Activated CD4-positive, alpha-beta T cell treated with anti-CD3 and anti-CD28 coated beads, Interleukin-2, amount 10 ng/mL, durations not matched to agents 24 days and 14 days (primary cell): ENCODE results near the gene ZNF621. TPM values are rescaled to one million over a fixed set of nuclear protein-coding genes. Genes with fewer than 3 reads are reported as not detected.

Source experiments
- DNase-seq: peaks from one replicate; pipeline ENCODE4 v3.0.0; 2022
- H3K27ac Mint-ChIP-seq: one replicate; pipeline ENCODE4 v1.8.0; 2022; ENCODE audit warnings: mild to moderate bottlenecking, mixed read lengths
- H3K27me3 Mint-ChIP-seq: one replicate; pipeline ENCODE4 v1.8.0; 2022; ENCODE audit warnings: mixed read lengths
- H3K36me3 Mint-ChIP-seq: one replicate; pipeline ENCODE4 v1.8.0; 2022; ENCODE audit warnings: low read depth, mild to moderate bottlenecking, mixed read lengths
- H3K4me1 Mint-ChIP-seq: one replicate; pipeline ENCODE4 v1.8.0; 2021; ENCODE audit warnings: mixed read lengths
- H3K4me3 Mint-ChIP-seq: one replicate; pipeline ENCODE4 v1.8.0; 2022; ENCODE audit warnings: mild to moderate bottlenecking, moderate library complexity, mixed read lengths
- H3K9me3 Mint-ChIP-seq: one replicate; pipeline ENCODE4 v1.8.0; 2021; ENCODE audit warnings: mixed read lengths
- intact Hi-C: fragments of 100-400 bp; cut with micrococcal nuclease; formaldehyde crosslinking; loops from one replicate; pipeline ENCODE4 v1.15.1; 2023
- total RNA-seq: library from RNA; stranded (reverse); gene quantifications from 2 replicates; pipeline ENCODE4 v1.2.3, GENCODE V29; 2022

Gene ZNF621
- 18.6 and 19.2 TPM in 2 replicates for total RNA-seq

DNA sequence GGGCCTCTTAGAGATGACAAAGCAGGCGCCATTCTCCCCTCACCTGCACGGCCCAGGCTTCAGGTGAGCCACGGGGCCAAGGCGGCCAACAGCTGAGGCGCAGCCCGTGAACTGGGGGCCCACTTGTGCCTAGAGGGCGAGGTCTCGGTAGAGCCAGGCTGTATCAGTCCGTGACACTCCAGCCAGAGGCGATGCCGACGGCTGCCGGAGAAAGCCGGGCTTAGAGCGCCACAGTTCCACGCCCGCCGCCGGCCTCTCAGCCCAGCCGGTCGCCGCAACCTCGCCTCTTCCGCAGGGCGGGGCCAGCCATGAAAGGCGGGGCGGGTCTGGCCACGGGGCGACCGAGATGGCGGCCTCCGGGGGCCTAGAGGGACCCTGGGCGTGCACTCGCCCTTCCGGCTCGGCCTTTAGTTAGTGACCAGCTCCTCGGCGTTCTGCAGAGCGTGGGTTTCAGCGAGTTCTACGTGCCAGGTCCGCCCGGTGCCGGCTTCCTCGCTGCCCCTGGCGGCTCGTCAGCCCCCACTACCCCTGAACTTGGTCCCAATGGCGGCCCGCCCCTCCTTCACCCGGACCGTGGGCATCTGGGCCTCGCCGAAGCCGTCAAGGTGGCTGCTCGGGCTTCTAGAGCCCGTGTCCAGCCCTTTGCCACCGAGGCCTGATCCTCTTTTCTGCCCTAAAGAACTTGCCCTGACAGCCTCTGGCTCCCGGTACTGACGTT is at the start of gene ZNF621:
TSS of gene ZNF621 (plus strand) at position 393 of the 718 bp plus-strand sequence. CDS start 881 bp downstream, outside the sequence.
- Mint-ChIP-seq H3K27me3 (no peaks in the 10 kb centered on the region), H3K27ac (peak within 1 kb of the TSS; percentile 93), H3K4me3 (peak within 1 kb of the TSS; percentile 92), H3K36me3 (peaks cover 39% of the 10 kb centered on the region), H3K9me3 (peaks cover 7% of the 10 kb centered on the region), H3K4me1 (peaks cover 20% of the 10 kb centered on the region)
- peak; percentile 97 for DNase-seq
- intact Hi-C loops = loop anchor here (1.0 to 5.0 kb wide), 7 partner anchors 20 to 678 kb away; partner anchors contain the start of genes EIF1B, RPL14 and ZNF619

DNA sequence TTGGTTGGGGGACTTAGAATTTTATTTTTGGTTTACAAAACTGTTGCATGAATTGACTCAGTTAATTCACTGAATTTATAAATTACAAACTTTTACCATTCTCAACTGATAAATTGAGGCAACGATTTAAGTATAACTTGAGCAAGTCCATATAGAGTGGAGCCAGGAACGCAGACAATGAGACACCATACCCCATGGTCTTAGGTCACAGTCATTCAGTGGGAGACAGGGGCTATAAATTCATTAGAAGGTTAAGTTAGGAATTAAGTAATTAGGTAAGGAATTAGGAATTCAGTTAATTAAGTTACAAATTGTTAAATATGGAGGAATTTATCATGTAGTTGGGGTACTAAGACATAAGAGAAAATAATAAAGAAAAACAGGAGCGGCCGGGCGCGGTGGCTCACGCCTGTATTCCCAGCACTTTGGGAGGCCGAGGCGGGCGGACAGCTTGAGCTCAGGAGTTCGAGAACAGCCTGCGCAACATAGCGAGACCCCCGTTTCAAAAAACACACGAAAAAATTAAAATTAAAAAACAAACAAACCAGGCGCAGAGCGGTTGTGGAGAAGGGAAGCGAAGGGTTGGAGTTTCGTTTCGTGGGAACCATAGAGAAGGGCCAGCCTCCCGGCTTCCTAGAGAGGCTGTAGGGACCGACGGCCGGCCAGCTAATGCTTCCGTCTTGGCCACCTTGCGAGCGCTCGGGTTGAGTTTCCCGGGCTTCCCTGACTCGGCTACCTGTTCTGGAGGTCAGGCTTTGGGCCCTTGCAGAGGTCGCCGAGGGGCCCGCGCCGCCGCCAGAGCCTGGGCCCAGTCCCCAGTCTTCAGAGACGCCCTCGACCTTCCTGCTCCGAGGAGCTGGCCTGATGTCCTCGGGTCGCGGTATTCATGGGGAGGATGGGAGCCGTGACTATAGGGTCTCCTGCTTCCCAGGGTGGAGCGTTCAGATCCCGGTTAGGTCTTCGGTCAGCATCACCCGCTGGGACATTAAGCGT is 48.0 kb upstream of the ZNF621 start, which contains the start of gene ZNF619:
TSS of gene ZNF619 (plus strand) at position 645 of the 993 bp plus-strand sequence. CDS start 858 bp downstream, outside the sequence.
- no peaks in the 10 kb centered on the region for H3K9me3 Mint-ChIP-seq
- H3K4me3 Mint-ChIP-seq = peak within 1 kb of the TSS; percentile 89
- peak; percentile 89 for DNase-seq
- H3K4me1 Mint-ChIP-seq = peaks cover 20% of the 10 kb centered on the region
- peak within 1 kb of the TSS; percentile 83 for H3K27ac Mint-ChIP-seq
- intact Hi-C loops = loop anchor here (1.0 to 2.0 kb wide), 3 partner anchors 23 to 48 kb away; partner anchors contain the start of genes ZNF620 and ZNF621
- peaks cover 25% of the 10 kb centered on the region for H3K36me3 Mint-ChIP-seq
- peaks cover 5% of the 10 kb centered on the region for H3K27me3 Mint-ChIP-seq

DNA sequence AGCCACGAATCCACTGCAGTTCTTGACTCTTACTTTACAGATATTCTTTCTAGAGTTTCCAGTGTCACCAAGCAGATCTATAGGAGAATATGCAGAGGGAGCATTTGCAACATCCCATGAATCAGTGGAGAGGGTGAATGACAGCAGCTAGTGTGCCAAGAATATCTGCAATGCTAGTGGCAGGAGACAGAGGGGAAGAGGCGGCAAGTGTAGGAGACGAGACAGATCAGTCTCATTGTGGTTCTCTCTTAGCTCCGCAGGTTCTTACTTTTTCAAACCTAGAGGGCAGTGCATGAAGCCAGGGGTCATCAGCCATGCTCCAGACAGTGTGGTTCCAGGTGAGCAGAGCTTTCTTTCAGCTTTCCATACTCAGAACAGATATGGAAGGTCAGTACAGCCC is 47.1 kb upstream of the ZNF621 start:
- H3K4me1 Mint-ChIP-seq = peaks cover 27% of the 10 kb centered on the region
- peak overlapping the region; percentile 89 for H3K4me3 Mint-ChIP-seq
- H3K27me3 Mint-ChIP-seq = peaks cover 5% of the 10 kb centered on the region

DNA sequence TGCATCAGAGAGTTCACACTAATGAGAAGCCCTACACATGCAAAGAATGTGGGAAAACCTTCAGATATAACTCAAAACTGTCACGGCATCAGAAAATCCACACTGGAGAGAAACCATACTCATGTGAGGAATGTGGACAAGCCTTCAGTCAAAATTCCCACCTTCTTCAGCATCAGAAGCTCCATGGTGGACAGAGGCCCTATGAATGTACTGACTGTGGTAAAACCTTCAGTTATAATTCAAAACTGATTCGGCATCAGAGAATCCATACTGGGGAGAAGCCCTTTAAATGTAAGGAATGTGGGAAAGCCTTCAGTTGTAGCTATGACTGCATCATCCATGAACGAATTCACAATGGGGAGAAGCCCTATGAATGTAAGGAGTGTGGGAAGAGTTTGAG is 37.6 kb upstream of the ZNF621 start:
- Mint-ChIP-seq H3K36me3 (peaks cover 64% of the 10 kb centered on the region), H3K9me3 (peaks cover 25% of the 10 kb centered on the region), H3K27me3 (no peaks in the 10 kb centered on the region), H3K4me3 (no peak overlapping the region), H3K4me1 (peaks cover 6% of the 10 kb centered on the region), H3K27ac (no peak overlapping the region)
- no peak for DNase-seq
- intact Hi-C loops = no loop called here

More for the DNA sequence above, 47.1 kb upstream of the ZNF621 start:
- Mint-ChIP-seq H3K27ac (peak overlapping the region; percentile 83), H3K9me3 (no peaks in the 10 kb centered on the region), H3K36me3 (peaks cover 30% of the 10 kb centered on the region)
- intact Hi-C loops = loop anchor here (1.0 to 2.0 kb wide), 3 partner anchors 24 to 47 kb away; partner anchors contain the start of genes ZNF620 and ZNF621
- no peak for DNase-seq

DNA sequence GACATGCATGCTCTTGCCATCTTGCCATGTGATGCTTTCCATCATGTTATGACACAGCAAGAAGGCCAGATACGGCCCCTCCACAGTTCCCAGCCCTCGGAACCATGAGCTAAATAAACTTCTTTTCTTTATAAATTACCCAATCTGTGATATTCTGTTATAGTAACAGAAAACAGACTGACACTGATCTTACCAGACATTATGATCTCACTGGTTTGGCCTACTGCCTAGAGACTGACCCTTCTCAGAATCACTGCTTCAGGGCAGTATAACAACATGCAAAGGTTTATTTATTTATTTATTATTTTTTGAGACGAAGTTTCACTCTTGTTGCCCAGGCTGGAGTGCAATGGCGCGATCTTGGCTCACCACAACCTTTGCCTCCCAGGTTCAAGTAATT is 33.8 kb upstream of the ZNF621 start:
- no peaks in the 10 kb centered on the region for H3K27me3 Mint-ChIP-seq
- peaks cover 40% of the 10 kb centered on the region for H3K36me3 Mint-ChIP-seq
- DNase-seq = no peak
- H3K4me1 Mint-ChIP-seq = no peaks in the 10 kb centered on the region
- H3K4me3 Mint-ChIP-seq = no peak overlapping the region
- intact Hi-C loops = no loop called here
- peaks cover 24% of the 10 kb centered on the region for H3K9me3 Mint-ChIP-seq
- H3K27ac Mint-ChIP-seq = no peak overlapping the region

- no peak for DNase-seq
- H3K36me3 Mint-ChIP-seq = peaks cover 10% of the 10 kb centered on the region
- H3K4me3 Mint-ChIP-seq = no peak overlapping the region
- no peak overlapping the region for H3K27ac Mint-ChIP-seq
- H3K4me1 Mint-ChIP-seq = no peaks in the 10 kb centered on the region
- H3K27me3 Mint-ChIP-seq = no peaks in the 10 kb centered on the region
- peaks cover 5% of the 10 kb centered on the region for H3K9me3 Mint-ChIP-seq
- intact Hi-C loops = no loop called here
These were observed 30.1 kb upstream of the ZNF621 start for GRCh38 chr3:40494698-40495097.

DNA sequence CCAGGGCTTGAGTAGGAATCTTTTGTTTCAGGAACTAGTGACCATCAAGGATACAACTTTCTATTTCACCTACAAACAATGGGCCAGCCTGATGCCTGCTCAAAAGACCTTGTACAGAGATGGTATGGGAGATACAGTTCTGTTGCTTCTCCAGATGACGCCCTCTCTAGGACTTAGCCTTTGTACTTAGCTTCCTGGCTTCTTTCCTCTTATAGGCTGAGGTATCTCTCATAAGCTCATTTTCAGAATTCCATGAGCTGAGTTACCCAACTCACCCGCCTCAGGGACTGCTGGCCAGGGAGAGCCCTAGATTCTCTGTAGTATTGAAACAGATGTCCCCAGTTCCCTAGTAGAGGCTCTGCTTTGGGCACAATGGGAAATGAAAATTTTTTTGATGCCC is 27.5 kb upstream of the ZNF621 start:
- Mint-ChIP-seq H3K27ac (no peak overlapping the region), H3K27me3 (peaks cover 2% of the 10 kb centered on the region), H3K4me1 (no peaks in the 10 kb centered on the region), H3K9me3 (no peaks in the 10 kb centered on the region), H3K4me3 (no peak overlapping the region), H3K36me3 (no peaks in the 10 kb centered on the region)
- intact Hi-C loops = no loop called here
- no peak for DNase-seq

DNA sequence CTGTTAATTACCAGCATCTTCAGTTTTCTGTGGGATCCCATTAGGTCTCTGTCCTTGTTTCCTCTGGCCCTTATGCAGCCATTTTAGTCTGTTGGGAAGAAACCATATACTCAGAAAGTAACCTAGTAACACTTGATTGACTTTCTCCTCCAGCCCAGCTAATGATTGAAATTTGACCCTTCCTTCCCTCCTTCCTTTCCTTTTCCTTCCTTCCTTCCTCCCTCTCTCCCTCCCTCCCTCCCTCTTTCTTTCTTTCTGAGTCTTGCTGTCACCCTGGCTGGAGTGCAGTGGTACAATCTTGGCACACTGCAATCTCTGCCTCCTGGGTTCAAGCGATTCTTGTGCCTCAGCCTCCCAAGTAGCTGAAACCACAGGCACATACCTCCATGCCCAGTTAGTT is 24.8 kb upstream of the ZNF621 start:
- no peak for DNase-seq
- intact Hi-C loops = no loop called here
- no peaks in the 10 kb centered on the region for H3K9me3 Mint-ChIP-seq
- H3K36me3 Mint-ChIP-seq = peaks cover 2% of the 10 kb centered on the region
- H3K27ac Mint-ChIP-seq = no peak overlapping the region
- H3K4me3 Mint-ChIP-seq = no peak overlapping the region
- peaks cover 5% of the 10 kb centered on the region for H3K4me1 Mint-ChIP-seq
- peaks cover 3% of the 10 kb centered on the region for H3K27me3 Mint-ChIP-seq

DNA sequence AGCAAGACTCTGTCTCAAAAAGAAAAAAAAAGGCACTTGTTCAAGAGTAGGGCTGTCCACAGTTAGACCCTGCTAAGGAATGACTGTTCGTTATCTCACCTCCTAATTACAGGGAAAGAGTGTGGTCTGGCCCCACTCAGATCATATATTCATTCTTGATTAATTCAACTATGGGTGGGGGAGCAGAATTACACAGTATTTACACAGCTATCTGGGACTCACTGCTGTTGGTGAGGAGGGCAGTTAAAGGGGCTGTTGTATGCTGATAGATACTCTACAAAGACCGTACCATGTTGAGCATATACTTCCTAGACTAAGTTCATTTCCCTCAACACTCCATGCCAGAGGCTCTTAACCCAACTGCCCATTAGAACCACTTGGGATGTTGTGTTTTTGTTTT is 22.7 kb upstream of the ZNF621 start:
- no peak overlapping the region for H3K27ac Mint-ChIP-seq
- intact Hi-C loops = no loop called here

DNA sequence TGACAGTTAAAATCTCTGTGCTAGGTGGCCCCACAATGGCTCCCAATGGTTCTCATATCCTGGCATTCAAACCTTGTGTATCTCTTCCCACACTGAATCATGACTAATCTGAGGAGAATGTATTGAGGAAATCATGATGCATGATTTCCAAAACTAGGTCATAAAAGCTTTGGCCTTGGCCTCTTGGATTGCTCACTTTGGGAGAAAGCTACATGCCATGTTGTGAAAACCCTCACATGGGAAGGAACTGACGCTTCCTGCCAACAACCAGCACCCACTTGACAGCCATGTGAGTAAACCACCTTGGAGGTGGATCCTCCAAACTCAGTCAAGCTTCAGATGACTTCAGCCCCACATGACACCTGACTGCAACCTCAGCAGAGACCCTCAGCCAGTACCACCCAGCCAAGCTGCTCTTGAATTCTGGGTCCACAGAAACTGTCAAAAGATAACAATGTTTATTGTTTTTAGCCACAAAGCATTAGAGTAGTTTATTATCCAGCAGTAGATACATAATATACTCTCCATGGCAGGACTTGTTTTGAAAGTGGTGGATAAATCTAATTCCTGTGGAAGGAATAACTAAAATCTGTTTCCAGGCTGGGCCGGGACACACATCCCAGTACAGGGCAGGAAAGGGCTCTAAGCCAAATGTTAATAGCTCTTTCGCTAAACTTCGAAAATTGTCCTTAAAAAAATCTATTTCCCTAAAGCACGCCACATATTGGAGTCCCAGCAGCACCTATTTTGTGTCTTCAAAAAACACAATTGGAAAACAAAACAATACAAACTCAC is 19.9 kb upstream of the ZNF621 start:
- Mint-ChIP-seq H3K9me3 (no peaks in the 10 kb centered on the region), H3K27ac (peak overlapping the region; percentile 67), H3K36me3 (peaks cover 11% of the 10 kb centered on the region), H3K4me1 (peaks cover 17% of the 10 kb centered on the region), H3K4me3 (peak overlapping the region; percentile 94), H3K27me3 (peaks cover 3% of the 10 kb centered on the region)
- intact Hi-C loops = loop anchor here (2.0 kb wide), 1 partner anchor 20 kb away; the partner anchor contains the start of gene ZNF621
- DNase-seq = no peak

More for the DNA sequence above, 22.7 kb upstream of the ZNF621 start:
- DNase-seq = no peak
- H3K4me3 Mint-ChIP-seq = no peak overlapping the region
- peaks cover 15% of the 10 kb centered on the region for H3K4me1 Mint-ChIP-seq
- no peaks in the 10 kb centered on the region for H3K9me3 Mint-ChIP-seq
- peaks cover 2% of the 10 kb centered on the region for H3K36me3 Mint-ChIP-seq
- peaks cover 3% of the 10 kb centered on the region for H3K27me3 Mint-ChIP-seq

- peaks cover 17% of the 10 kb centered on the region for H3K4me1 Mint-ChIP-seq
- intact Hi-C loops = loop anchor here (2.0 kb wide), 3 partner anchors 19 to 53 kb away; partner anchors contain the start of genes ZNF619 and ZNF621
- DNase-seq = peak; percentile 82
- H3K27me3 Mint-ChIP-seq = peaks cover 2% of the 10 kb centered on the region
- peak within 1 kb of the TSS; percentile 82 for H3K27ac Mint-ChIP-seq
- H3K36me3 Mint-ChIP-seq = peaks cover 18% of the 10 kb centered on the region
- H3K4me3 Mint-ChIP-seq = peak within 1 kb of the TSS; percentile 94
- no peaks in the 10 kb centered on the region for H3K9me3 Mint-ChIP-seq
These were observed 18.9 kb upstream of the ZNF621 start, which contains the start of gene ZNF620 for GRCh38 chr3:40505599-40506462. Gene ZNF620, plus strand, starts transcription at chr3:40506039. Its CDS starts 314 bp downstream, at chr3:40506353.

DNA sequence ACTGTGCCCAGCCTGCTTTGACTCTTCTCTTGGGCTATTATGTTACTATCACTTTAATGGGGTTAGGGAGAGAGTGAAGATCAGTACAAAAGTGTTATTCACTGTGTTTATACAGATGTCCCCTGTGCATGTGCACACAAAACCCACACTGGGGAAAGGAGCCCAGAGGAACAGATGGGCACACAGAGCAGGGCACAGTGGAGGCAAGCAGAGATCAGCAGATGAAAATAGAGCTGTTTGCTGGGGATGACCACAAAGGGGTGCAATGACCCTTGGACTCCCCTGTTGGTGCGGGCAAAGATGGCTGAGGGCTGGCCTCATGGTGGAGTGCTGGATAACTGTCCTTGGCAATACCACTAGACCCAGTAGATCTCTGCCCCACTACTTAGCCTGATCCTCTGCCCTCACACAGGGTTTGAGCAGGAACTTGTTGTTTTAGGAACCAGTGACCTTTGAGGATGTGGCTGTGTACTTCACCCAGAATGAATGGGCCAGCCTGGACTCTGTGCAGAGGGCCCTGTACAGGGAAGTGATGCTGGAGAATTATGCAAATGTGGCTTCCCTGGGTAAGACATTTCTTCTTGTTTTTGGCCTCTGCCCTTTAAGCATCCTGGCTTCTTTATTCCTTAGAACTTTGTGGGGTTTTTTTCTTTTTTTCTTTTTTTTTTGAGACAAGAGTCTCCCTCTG is 13.6 kb upstream of the ZNF621 start:
- Mint-ChIP-seq H3K4me1 (peaks cover 7% of the 10 kb centered on the region), H3K36me3 (peaks cover 36% of the 10 kb centered on the region), H3K27ac (no peak overlapping the region), H3K4me3 (no peak overlapping the region), H3K9me3 (no peaks in the 10 kb centered on the region), H3K27me3 (no peaks in the 10 kb centered on the region)
- intact Hi-C loops = no loop called here
- no peak for DNase-seq
